SH-SY5Y (cell line): ENCODE data around the gene QPCT.

Source experiments
- GATA2 ChIP-seq: IDR thresholded peaks from 2 replicates; pipeline ENCODE4 v1.6.1; 2011; ENCODE audit warnings: mild to moderate bottlenecking, low read depth, low read length
- GATA3 ChIP-seq: IDR thresholded peaks from 2 replicates; pipeline ENCODE4 v1.6.1; 2011; ENCODE audit warnings: low read depth, mild to moderate bottlenecking, low read length, moderate library complexity

DNA sequence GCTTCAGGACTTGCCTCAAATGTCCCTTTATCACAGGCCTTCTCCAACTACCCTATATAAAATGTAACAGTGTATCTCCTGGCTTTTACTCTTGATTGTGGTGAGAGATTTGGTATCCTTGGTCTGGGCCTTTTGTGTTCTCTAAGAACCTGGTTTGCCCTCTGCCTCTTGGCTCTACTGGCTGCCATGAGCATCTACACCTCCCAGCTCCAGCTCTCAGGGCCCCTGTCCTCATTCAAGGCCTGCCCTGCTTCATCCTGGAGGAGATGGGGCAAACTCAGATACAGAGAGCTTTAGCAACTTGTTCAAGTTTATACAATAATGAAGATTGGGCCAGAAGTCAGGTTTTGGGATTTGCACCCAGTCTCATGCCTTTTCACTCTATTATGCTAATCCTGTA is 45.0 kb downstream of the QPCT start:
- TF ChIP-seq GATA2 (no peak), GATA3 (no peak)
